GM19328 (cell line): ENCODE results near the gene LCE2A.
"Not testable (repeated sequence)": the region's sequence is repeated elsewhere in the genome, so short reads cannot be mapped to it uniquely, and the experiment has no call there.

Experiments
- ATAC-seq: cut with Tn5 transposase; IDR thresholded peaks from one replicate; pipeline ENCODE4 v1.9.1; 2021; ENCODE audit warnings: mild to moderate bottlenecking, moderate library complexity; ENCODE audit not compliant: unreplicated experiment

LCE2A gene

GRCh38 chr1:152697701-152698600 lies at the start of gene LCE2A:
Gene LCE2A, plus strand, starts transcription at chr1:152698345. Its CDS starts 557 bp downstream, at chr1:152698902.
- ATAC-seq: no peak

GRCh38 chr1:152654110-152654509 lies 44.0 kb upstream of the LCE2A start:
- no peak for ATAC-seq

GRCh38 chr1:152656459-152656858 lies 41.7 kb upstream of the LCE2A start:
- ATAC-seq: no peak

- ATAC-seq: no peak
Measured at GRCh38 chr1:152657677-152658076, 40.5 kb upstream of the LCE2A start.

GRCh38 chr1:152658649-152659048 lies 39.5 kb upstream of the LCE2A start:
- no peak for ATAC-seq

- ATAC-seq: no peak
Measured at GRCh38 chr1:152663098-152663497, 35.0 kb upstream of the LCE2A start, which contains the start of gene LCE2D. Gene LCE2D, plus strand, starts transcription at chr1:152663380. Its CDS starts 726 bp downstream, at chr1:152664106.

GRCh38 chr1:152666171-152666570 lies 32.0 kb upstream of the LCE2A start:
- ATAC-seq: not testable (repeated sequence)

- no peak for ATAC-seq
Measured at GRCh38 chr1:152667648-152668047, 30.5 kb upstream of the LCE2A start.

GRCh38 chr1:152673016-152673415 lies 25.1 kb upstream of the LCE2A start:
- no peak for ATAC-seq

- not testable (repeated sequence) for ATAC-seq
Measured at GRCh38 chr1:152674983-152675382, 23.2 kb upstream of the LCE2A start, which contains the start of gene LCE2C. Gene LCE2C, plus strand, starts transcription at chr1:152675279. Its CDS starts 737 bp downstream, at chr1:152676016.

- no peak for ATAC-seq
Measured at GRCh38 chr1:152679459-152679858, 18.7 kb upstream of the LCE2A start.

GRCh38 chr1:152681616-152682015 lies 16.5 kb upstream of the LCE2A start:
- no peak for ATAC-seq

GRCh38 chr1:152683846-152684245 lies 14.3 kb upstream of the LCE2A start:
- ATAC-seq: no peak

- not testable (repeated sequence) for ATAC-seq
Measured at GRCh38 chr1:152685823-152686222, 12.3 kb upstream of the LCE2A start, which contains the start of gene LCE2B. Gene LCE2B, plus strand, starts transcription at chr1:152686123. Its CDS starts 721 bp downstream, at chr1:152686844.

GRCh38 chr1:152699746-152700145 lies 1.6 kb downstream of the LCE2A start:
- ATAC-seq: no peak

GRCh38 chr1:152707860-152708259 lies 9.7 kb downstream of the LCE2A start, which contains the start of gene LCE4A:
Gene LCE4A, plus strand, starts transcription at chr1:152708160. Its CDS starts 916 bp downstream, at chr1:152709076.
- no peak for ATAC-seq

GRCh38 chr1:152718238-152718637 lies 20.1 kb downstream of the LCE2A start:
- ATAC-seq: no peak

- ATAC-seq: no peak
Measured at GRCh38 chr1:152725261-152725660, 27.1 kb downstream of the LCE2A start.

- ATAC-seq: no peak
Measured at GRCh38 chr1:152728986-152729385, 30.8 kb downstream of the LCE2A start.

- no peak for ATAC-seq
Measured at GRCh38 chr1:152735648-152736047, 37.5 kb downstream of the LCE2A start.

GRCh38 chr1:152737997-152738396 lies 39.9 kb downstream of the LCE2A start:
- ATAC-seq: no peak

GRCh38 chr1:152739841-152740240 lies 41.7 kb downstream of the LCE2A start:
- ATAC-seq: no peak
